Measurements from ENCODE around the gene FSTL5.

GRCh38 chr4:161457906-161458305 lies 705.9 kb downstream of the FSTL5 start:
- TF ChIP-seq CTCF (IDR thresholded peaks at IDR 0.05) (no peak), POLR2A (IDR thresholded peaks at IDR 0.05) (no peak)
